ENCODE results near the gene CAMK1. TPM values are rescaled to one million over a fixed set of nuclear protein-coding genes. Genes with fewer than 3 reads are reported as not detected.
A peak's percentile ranks its signal among the peaks of the same experiment; 100 is the strongest.

The CAMK1 gene
- total and polyA plus RNA-seq, 9 of the 15 experiments (the other 6 are each of a cell fraction or from before 2014, with no cell fraction given): 0.23 to 10.7 (median 6.0) TPM

DNA sequence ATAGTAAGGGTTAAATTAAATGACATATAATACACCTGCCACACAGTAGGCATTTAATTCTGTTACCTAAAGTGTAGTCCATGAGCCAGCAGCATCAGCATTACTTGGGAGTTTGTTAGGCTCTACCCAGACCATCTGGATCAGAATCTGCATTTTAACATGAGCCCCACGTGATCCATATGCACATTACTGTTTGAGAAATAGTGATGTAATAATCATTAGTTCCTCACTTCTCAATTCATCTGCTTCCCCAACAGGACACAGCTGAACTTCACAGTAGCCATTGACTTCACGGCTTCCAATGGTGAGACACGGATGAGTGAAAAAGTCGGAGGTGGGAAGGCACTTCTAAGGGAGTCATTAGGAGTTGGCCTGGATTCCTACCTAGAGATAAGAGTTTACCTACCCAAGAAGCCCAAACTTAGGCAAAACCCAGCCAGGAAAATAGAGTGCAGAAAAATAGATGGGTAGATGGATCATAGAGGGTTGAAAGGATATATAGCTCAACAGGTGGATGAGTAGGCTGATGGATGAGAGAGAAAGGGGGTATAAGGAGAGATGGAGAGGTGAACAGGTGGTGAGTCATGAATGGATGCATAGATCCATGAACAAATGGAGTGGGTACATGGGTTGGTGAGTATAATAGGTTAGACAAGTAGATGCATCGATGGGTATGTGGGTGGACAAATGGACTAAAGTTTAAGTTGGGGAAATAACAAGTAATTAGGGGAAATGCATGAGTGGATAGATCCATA lies 52.8 kb downstream of the CAMK1 start (continued):
- no peak for TF ChIP-seq SRF (CRISPR knock-in tag; IDR thresholded peaks at IDR 0.05)
- TF ChIP-seq CEBPG (CRISPR knock-in tag; IDR thresholded peaks at IDR 0.05): no peak
- peak in 1 of 2 experiments; percentile 39; a peak in 1 of 4 replicates for TF ChIP-seq CEBPG (tag; conservative IDR thresholded peaks at IDR 0.05 in 1 of 2, IDR thresholded peaks at IDR 0.05 in 1 of 2)
- TF ChIP-seq, protein P1, sequence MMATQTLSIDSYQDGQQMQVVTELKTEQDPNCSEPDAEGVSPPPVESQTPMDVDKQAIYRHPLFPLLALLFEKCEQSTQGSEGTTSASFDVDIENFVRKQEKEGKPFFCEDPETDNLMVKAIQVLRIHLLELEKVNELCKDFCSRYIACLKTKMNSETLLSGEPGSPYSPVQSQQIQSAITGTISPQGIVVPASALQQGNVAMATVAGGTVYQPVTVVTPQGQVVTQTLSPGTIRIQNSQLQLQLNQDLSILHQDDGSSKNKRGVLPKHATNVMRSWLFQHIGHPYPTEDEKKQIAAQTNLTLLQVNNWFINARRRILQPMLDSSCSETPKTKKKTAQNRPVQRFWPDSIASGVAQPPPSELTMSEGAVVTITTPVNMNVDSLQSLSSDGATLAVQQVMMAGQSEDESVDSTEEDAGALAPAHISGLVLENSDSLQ (IDR thresholded peaks at IDR 0.05): no peak
- TF ChIP-seq SMAD3 (CRISPR knock-in tag; conservative IDR thresholded peaks at IDR 0.05): no peak
- TF ChIP-seq, protein P2, sequence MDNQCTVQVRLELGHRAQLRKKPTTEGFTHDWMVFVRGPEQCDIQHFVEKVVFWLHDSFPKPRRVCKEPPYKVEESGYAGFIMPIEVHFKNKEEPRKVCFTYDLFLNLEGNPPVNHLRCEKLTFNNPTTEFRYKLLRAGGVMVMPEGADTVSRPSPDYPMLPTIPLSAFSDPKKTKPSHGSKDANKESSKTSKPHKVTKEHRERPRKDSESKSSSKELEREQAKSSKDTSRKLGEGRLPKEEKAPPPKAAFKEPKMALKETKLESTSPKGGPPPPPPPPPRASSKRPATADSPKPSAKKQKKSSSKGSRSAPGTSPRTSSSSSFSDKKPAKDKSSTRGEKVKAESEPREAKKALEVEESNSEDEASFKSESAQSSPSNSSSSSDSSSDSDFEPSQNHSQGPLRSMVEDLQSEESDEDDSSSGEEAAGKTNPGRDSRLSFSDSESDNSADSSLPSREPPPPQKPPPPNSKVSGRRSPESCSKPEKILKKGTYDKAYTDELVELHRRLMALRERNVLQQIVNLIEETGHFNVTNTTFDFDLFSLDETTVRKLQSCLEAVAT (IDR thresholded peaks at IDR 0.05): peak in 1 of 2 experiments; percentile 54; a peak in 2 of 4 replicates
- TF ChIP-seq, protein P3, sequence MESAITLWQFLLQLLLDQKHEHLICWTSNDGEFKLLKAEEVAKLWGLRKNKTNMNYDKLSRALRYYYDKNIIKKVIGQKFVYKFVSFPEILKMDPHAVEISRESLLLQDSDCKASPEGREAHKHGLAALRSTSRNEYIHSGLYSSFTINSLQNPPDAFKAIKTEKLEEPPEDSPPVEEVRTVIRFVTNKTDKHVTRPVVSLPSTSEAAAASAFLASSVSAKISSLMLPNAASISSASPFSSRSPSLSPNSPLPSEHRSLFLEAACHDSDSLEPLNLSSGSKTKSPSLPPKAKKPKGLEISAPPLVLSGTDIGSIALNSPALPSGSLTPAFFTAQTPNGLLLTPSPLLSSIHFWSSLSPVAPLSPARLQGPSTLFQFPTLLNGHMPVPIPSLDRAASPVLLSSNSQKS (CRISPR knock-in tag; IDR thresholded peaks at IDR 0.05): no peak
- TF ChIP-seq RAD51 (IDR thresholded peaks at IDR 0.05; ENCODE audit: borderline replicate concordance, low read depth): no peak
- TF ChIP-seq ZNF263 (CRISPR knock-in tag; IDR thresholded peaks at IDR 0.05; ENCODE audit: borderline replicate concordance): no peak
